GM19239 (cell line): ENCODE results near the gene RTP2.

Source experiments
- DNase-seq: peaks from one replicate; pipeline ENCODE4 v3.0.0; 2011; ENCODE audit warnings: low spot score; ENCODE audit not compliant: insufficient read length
- FAIRE-seq: peaks from 2 replicates; lab custom pipeline; 2011; peaks lifted over from hg19 to GRCh38; lab: Jason Lieb, UNC

Gene RTP2

DNA sequence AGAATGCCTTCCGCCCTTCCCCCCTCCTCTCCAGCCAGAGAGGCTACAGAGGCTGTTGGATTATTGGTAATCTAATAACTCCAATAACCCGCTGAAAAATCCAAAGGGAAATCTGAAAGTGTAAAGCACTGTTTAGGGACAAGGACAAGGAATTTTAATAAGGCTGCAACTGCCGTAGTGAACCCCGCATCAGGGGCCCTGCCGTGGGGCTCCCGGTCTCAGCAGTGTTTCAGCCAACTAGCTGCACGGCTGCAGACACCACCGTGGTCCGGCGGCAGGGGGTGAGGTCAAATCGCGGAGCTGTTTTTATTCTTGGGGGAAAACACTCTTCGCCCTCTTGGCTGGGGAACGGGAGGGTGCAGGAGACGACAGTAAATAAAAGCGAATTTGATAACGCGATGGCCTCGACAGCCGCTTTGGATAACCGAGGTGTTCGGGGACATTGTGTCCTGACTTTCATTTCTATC is 36.8 kb upstream of the RTP2 start:
- DNase-seq (no peak), FAIRE-seq (no peak)

DNA sequence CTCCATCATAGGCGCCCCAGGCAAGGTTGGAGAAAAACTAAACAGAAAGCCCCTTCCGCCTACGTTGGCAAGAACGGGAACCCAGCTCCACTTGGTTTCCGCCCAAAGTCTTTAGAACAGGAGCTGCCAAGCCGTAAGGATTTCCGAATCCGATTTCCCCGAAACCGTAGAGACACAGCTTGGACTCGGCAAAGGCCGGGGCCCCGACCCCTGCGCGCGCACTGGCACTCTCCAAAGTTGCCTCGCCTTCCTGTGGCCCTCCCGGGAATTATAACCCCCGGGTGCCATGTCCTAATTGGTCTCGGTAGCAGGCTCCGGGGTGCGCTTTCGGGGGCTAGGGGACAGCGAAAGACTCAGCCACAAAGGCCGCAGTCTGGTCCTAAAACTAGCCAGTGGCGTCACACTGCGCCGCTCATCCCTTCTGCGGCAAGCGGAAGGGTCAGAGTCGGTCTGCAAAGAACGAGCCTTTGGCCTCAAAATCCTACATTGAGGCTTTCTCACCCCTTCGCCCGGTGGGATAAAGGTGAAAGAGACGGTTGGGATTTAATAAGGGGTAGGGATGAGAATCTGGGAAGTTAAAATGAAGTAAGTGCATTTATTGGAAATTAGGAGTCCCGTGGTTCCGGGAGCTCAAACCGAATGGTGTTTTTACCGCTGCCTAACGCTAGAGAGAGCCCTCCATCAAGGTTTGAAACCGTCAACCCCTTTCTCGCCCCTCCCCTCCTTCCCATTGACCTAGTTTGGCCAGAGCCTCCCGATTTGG is 36.2 kb upstream of the RTP2 start:
- no peak for FAIRE-seq

DNA sequence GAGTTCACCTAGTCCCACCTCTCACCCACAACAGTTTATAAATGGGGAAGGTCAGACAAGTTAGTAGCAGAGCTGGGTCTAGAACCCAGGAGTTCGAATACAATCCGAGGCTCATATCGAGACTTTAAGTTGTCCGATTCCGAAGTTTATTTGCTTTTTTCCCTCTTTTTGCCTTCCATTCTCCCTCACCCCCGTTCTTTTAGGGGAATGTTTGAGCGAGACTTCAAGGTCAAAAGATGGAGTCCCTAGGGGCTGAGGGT is 35.6 kb upstream of the RTP2 start:
- no peak for FAIRE-seq
- no peak for DNase-seq

More for the DNA sequence above, 36.2 kb upstream of the RTP2 start:
- peak; percentile 57 for DNase-seq

DNA sequence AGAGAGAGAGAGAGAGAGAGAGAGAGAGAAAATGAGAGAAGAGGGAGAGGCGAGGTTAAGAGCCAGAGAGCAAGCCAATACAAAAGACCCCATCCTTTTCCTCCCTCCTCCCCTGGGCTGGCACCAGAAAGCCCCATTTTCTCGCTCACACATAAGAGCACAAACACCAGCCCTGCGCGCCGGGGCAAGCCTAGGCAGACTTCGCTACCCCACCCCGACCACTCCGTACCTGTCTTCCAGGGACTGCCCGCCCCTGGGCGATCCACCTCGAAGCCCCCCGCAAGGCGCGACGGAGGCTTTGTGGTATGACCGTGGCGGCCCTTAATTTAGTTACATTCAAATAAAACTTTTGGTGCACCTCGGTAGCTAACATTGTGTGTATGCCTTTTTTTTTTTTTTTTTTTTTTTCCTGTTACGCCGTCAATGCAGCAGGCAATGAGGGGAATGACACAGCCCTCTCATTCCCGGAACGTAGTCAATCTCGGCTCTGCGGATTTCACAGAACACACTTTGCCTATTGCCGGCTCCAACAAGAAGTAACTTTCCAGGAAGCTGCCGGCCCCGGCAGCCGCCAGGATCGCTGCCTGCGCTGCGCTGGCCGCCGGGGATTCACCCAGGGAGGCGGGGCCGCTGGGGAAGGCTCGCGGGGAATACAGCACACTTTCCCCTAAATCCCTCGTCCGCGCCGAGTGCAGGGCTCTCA is 35.2 kb upstream of the RTP2 start:
- FAIRE-seq (no peak), DNase-seq (no peak)

DNA sequence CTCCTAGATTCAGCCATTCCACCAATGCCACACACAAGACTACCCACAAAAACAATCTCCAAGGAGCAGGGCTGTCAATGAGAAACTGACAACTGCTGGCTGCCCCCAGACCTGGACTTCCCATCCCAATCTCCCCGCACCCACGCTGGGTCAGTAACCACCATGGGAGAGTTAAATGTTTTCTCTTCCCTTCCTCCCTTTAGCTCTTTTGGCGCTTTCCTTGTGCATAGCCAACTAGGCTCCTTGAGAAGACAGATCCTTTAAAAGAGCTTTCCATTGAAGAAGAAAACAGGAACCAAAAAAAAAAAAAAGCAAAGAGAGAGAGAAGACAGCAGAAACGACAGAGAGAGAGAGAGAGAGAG is 34.6 kb upstream of the RTP2 start:
- DNase-seq (no peak), FAIRE-seq (no peak)

DNA sequence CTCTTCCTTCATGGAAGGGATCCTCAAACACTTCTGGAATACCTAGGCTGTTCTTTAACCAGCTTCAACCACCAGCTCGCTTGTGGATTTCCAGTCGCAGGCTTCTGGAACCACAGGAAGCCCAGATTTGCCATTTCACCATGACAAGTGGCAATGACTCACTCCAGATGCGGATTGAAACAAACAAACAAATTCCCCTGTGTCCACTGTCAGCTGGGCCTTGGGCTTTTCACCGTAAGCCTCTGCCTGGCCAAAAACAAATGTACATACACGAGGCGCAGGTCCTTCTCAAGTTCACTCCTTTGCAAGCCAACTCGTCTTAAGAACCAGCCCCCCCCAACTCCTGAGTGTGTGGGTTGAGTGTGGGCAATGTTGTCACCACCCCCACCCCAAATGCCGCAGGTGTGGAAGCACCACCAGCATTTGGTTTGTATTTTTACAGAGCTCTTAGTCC is 34.1 kb upstream of the RTP2 start:
- FAIRE-seq (no peak), DNase-seq (no peak)

DNA sequence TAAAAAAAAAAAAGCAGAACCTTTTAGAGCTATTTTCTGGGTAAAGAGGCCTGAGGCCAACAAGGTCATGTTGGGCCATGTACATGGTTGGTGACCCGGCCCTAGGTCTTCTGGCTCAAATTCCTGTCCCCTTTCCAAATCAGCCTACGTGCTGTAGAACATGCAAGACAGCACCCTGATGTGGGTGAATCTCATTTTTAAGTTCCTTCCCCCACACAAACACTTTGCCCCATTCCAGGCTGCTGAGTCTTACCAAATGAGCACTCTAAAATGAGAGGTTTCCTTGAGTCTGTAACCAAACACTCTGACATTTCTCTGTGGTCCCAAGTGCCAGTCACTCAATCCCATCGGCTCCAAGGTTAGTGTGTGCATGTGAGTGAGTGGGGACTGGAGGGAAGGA is 33.5 kb upstream of the RTP2 start:
- FAIRE-seq = no peak
- no peak for DNase-seq

DNA sequence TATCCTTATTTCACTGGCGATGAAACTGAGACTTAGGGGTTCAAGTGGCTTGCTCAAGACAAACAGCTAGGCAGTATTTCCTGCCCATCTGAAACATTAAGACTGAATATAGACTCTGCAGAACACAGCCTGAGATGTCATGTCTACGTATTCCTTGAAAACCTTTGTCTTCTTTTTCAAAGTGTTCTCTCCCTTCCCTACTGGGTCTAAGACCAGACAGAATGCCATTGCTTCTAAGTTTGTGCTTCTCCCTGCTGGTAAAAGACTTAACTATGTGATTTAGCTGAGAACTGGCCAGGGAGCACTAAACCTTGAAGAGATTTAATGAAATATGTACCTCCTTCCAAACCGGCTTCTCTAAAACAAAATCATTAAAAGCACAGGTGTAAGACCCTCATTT is 33.0 kb upstream of the RTP2 start:
- DNase-seq (no peak), FAIRE-seq (no peak)

DNA sequence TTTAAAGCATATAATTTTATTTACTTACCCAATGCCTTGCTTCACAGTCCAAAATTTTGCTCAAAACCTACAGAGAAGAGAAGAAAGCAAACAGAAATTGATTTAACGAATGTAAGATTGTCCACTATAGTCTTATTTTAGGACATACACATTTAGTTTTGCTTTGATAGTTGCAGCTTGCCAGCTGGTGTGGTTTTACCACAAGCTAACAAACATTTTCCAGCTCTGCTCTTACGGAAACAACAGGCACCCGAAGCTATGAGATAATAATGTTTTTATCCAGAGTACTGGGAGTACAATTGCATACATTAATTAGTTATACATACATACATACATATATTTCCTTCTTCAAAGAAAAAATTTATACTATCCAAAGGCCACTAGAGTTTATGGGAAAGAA is 32.5 kb upstream of the RTP2 start:
- no peak for FAIRE-seq
- no peak for DNase-seq

DNA sequence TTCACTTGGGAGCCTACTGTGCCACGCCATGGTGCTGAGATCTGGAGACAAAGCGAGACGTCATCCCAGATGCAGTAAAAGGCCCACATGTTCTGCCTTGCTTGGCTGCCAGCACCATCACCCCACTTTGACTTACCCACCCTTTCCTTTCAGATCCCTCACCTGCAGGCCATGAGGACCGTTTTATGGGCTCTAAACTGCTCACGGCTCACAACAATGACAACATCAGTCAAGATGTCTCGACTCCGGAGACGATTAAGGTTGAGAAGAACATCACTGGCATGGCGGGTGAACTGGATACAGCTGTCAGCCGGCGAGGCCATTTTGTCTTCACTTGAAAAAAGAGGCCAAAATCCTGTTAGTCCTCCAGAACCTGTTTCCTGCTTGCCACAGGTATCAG is 31.0 kb upstream of the RTP2 start:
- FAIRE-seq (no peak), DNase-seq (no peak)

DNA sequence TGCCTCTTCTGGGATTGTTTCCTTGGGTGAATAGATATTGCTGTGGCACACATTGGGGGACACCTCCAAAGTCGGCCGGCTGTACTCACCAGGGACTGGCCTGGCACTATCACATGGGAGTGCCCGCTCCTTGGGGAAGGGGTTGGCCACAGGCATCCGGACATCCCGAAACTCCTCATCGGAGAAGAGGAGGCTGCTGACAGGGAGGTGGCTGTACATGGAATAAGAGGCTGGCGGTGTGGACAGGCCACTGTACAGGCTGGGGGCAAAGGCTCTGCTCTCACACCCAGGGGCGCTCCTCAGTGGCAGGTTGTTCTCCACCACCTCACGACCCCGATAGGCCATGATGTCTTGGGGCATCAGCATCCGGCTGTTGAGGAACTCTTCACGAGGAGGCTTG is 27.2 kb upstream of the RTP2 start:
- DNase-seq = no peak
- FAIRE-seq = no peak

DNA sequence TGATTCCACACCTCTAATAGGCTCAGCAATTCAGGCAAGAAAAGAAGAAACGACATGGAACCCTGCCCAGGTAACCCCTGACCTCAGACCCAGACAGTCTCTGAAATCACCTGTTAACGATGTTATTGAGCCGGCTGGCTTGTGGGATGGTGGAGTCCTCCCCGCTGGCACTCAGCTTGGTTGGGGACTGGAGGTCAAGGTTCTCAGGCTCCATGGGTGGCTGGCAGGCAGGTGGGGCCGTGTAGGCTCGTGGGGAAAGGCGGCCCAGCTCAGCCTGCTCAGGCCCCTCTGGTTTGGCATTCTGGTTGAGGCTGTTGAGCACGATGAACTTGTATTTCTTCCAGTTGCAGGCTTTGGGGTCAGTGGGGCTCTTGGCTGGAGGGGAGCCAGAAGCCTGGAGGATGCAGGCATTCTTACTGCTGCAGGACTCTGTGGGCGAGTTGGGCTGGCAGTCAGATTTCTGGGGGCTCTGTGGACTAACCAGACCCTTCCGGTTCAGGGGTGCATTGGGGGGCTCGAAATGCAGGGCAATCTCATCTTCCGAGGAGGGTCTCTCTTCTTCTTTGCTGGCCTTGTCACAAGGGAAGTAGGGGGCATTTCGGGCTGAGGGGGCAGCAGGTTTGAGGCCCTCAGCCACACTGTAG is 26.7 kb upstream of the RTP2 start:
- DNase-seq (no peak), FAIRE-seq (no peak)

DNA sequence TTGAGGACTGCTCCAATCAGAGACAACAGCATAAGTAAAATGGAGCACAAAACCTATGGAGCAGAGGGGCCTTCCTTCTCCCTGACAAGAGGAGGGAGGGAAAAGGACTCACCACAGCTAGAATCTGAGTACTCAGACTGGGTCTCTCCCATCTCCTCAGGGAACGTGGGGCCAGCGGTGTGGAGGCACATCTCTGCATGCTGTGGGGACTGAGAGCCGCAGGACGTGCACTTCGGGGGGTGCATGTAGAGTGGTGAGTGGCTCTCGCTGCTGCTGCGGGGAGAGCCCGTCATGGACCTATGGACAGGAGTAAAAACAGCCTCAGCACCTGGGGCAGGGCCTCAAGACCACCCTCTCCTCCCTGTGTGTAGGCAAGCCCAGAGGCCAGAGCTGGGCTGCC is 25.9 kb upstream of the RTP2 start:
- FAIRE-seq = no peak

DNA sequence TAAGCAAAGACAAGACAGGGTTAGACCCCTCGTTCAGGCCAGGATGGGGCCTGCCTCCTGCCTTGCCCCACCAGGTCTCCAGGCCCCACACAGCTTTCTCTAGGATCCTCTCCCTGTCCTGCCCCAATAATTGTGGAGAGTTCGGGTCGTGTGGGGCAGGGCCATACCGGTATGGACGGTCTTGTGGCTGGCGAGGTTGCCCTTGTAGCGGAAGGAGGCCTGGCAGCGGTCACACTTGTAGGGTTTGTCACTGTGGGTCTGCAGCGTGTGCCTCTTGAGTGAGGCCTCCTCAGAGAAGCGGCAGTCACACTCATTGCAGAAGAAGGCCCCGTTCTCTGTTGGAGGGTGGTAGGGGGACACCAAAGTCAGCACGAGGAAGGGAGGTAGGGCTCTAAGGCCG is 24.2 kb upstream of the RTP2 start:
- DNase-seq (no peak), FAIRE-seq (no peak)

More for the DNA sequence above, 25.9 kb upstream of the RTP2 start:
- no peak for DNase-seq

DNA sequence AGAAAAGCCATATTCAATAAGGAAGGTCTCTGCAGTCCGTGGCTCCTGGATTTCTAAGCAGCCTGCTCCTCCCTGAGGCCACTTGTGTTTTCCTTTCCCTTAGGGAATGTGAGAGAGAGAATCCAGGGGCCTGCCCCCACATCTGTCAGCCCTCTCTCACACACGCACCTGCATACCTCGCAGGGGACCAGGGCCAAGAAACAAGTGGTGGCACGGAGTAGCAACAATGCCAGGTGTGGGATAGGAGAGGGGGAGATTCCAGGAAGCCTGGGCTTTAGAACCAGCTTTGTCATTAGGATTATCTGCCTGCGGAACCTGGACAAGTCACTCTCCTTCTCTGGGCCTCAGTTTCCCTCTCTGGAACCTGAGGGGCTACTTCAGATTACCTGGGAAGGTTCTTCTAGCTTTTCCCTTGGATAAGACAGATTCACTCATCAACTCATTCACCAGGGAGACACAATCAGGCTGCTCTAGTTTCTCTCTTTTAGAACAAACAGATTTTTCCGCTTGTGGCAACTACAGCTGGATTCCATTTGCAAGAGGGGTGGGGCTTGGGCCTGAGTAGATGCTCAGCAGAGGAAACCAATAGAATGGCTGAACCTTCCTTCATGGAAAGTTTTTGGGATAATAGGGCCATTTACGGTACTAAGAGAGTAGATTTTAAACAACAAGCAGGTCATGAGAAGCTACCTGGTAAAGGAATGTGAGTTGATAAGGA is 23.5 kb upstream of the RTP2 start:
- FAIRE-seq (no peak), DNase-seq (no peak)

DNA sequence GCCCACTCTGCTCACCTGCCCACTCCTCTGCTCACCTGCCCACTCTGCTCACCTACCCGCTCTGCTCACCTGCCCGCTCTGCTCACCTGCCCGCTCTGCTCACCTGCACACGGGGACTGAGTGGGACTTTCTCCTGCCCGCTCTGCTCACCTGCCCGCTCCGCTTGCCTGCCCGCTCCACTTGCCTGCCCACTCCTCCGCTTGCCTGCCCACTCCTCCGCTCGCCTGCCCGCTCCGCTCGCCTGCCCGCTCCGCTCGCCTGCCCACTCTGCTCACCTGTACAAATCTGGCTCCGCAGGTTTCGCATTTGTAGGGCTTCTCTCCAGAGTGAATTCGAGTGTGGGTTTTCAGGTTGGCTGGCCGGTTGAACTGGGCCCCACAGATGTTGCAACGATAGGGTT is 22.9 kb upstream of the RTP2 start:
- DNase-seq (no peak), FAIRE-seq (no peak)

DNA sequence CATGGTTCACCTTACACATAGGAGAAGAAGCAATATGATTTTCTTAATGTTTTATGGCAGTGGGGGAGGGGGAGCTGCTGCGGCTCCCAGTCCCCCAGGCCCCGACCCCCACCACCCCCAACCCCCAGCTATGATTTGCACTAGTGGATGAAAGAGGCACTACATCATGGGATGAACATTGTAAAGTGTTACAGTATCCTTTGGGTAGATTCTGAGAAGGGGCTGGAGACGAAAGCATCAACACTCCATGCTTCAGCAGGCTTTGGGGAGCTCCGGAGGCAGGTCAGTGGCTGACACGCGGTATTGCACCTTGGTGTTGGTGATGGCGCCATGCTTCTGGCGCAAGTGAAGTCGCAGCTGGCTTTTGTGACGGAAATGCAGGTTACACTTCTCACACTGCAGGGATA is 19.9 kb upstream of the RTP2 start:
- no peak for FAIRE-seq

DNA sequence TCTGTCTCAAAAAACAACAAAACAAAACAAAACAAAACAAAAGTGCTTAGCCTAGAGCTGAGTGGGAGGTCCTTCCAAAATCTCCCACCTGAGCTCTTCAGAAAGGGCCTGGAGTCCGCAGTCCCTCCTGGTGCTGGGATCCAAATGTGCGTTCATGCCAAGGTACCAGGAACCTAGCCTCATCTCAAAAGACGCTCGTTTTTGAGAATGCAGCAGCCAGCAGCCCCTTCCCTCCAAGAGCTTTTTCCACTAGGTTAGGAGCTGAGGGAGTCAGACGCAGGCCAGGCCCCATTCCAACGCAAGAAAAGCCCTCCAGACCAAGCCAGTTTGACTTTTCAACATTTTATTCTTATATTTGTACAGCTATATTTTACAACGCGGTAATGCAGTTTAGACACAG is 18.7 kb upstream of the RTP2 start:
- no peak for DNase-seq
- FAIRE-seq = no peak

More for the DNA sequence above, 19.9 kb upstream of the RTP2 start:
- DNase-seq = no peak

DNA sequence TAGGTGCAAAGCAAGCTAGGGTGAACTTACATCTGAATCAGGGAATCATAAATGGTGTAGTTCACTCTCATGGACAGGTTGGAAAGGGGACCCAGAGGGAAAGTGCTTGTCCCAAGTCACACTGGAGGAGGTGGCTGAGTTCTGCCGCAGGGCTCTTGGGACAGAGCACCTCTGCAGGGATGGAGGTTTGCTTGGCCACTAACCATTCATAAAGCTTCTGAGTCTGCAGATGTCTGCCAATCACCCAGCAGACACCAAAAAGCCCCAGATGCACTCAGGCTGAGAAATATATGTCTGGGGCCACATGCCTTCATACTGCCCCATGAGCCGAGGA is 17.9 kb upstream of the RTP2 start:
- no peak for DNase-seq
- FAIRE-seq = no peak

DNA sequence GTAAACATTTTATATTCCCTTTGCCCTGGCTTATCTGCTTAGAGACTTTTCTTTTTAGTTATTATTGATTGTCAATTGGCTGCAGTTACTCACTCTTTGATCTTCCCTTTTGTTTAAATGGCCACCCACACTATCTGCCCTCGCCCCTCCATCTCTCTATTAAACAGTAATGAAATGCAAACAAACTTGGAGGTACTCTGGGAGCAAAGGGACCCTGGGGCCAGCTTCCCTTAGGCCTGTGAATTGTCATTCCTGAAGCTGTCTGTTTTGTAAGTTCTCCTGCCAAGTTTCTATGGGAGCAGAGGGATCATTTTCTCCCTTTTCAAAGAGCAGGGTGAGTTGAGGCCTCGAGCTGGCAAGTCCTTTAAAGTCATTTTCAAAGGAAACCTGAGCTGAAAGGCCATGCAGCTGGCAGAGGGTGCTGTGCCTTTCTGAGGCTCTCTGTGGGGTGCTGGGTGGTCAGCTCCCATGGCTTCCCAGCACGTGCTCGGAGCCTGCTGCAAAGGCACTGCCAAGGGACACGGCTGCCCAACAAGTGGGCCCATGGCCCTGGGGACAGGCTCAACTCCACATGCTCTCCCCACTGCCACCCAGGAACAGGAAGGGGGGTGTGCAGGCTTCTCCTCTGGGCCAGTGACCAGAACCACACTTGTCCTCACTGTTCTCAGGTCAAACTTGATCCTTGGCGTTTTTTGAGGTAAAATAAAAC is 17.4 kb upstream of the RTP2 start:
- FAIRE-seq (no peak), DNase-seq (no peak)

DNA sequence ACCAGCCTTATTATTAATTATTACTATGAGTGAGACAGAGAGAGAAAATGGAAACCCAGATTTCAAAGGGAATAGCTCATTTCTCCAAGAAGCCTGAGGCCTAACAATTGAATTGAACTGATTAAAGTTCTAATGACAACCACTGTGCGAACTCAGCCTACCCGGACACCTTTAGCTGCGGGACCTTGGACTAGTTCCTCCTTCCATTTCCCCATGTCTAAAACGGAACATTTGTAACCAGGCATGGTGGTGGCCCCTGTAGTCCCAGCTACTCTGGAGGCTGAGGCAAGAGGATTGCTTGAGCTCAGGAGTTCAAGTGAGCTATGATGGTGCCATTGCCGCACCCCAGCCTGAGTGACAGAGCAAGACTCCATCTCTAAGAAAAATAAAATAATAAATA is 16.4 kb upstream of the RTP2 start:
- no peak for FAIRE-seq
- DNase-seq = no peak
